SK-N-SH (cell line): ENCODE measurements around the gene TARS3. TPM values are rescaled to one million over a fixed set of nuclear protein-coding genes. Genes with fewer than 3 reads are reported as not detected.

Experiments
- CTCF ChIP-seq: fragments of 200-600 bp; sonication (generic); IDR thresholded peaks from 2 replicates; pipeline ENCODE4 v1.6.1; 2017; ENCODE audit warnings: antibody characterized with exemption, mild to moderate bottlenecking, moderate library complexity
- ELF1 ChIP-seq: IDR thresholded peaks from 2 replicates; pipeline ENCODE4 v1.4.0; 2012
- FOXJ3 ChIP-seq: sonication (generic); formaldehyde crosslinking; IDR thresholded peaks from 2 replicates; pipeline ENCODE4 v1.5.1; 2020; ENCODE audit warnings: mild to moderate bottlenecking, missing genetic modification reagents
- GABPA ChIP-seq: IDR thresholded peaks from 2 replicates; pipeline ENCODE4 v1.4.0; 2012; ENCODE audit warnings: low read depth, mild to moderate bottlenecking
- IRF3 ChIP-seq: fragments of 150-350 bp; IDR thresholded peaks from 2 replicates; pipeline ENCODE4 v1.6.1; 2016; ENCODE audit warnings: mild to moderate bottlenecking, low read depth, low read length
- MAX ChIP-seq: IDR thresholded peaks from 2 replicates; pipeline ENCODE4 v1.4.0; 2012; ENCODE audit warnings: low read depth
- MEF2A ChIP-seq: IDR thresholded peaks from 2 replicates; pipeline ENCODE4 v1.4.0; 2012; ENCODE audit warnings: low read depth, borderline replicate concordance
- MXI1 ChIP-seq: IDR thresholded peaks from 2 replicates; pipeline ENCODE4 v1.6.1; 2012; ENCODE audit warnings: mild to moderate bottlenecking, low read depth, low read length, improper control_type of control experiment
- POLR2AphosphoS5 ChIP-seq: IDR thresholded peaks from 2 replicates; pipeline ENCODE4 v1.6.1; 2012; ENCODE audit warnings: low read depth, low read length
- RAD21 ChIP-seq: IDR thresholded peaks from 2 replicates; pipeline ENCODE4 v1.6.1; 2012; ENCODE audit warnings: mild to moderate bottlenecking, low read length
- RCOR1 ChIP-seq: fragments of 150-350 bp; IDR thresholded peaks from 2 replicates; pipeline ENCODE4 v1.6.1; 2017; ENCODE audit warnings: antibody characterized with exemption, low read length
- TEAD4 ChIP-seq: IDR thresholded peaks from 2 replicates; pipeline ENCODE4 v1.4.0; 2012; ENCODE audit warnings: mild to moderate bottlenecking, borderline replicate concordance; ENCODE audit not compliant: insufficient read depth
- ZBTB33 ChIP-seq: IDR thresholded peaks from 2 replicates; pipeline ENCODE4 v1.4.0; 2012; ENCODE audit warnings: low read depth, borderline replicate concordance
- polyA plus RNA-seq, 3 experiments: library from polyadenylated mRNA; depleted of rRNA; stranded (reverse); fragments of >200 nt; gene quantifications; 2 replicates each; pipeline ENCODE4 v1.2.3, GENCODE V29; 2012
- TF ChIP-seq, protein P1 (sequence below): IDR thresholded peaks from 2 replicates; pipeline ENCODE4 v1.6.1; 2012; ENCODE audit warnings: mild to moderate bottlenecking, low read depth, low read length, moderate library complexity
- TF ChIP-seq, protein P2 (sequence below): IDR thresholded peaks from 2 replicates; pipeline ENCODE4 v1.4.0; 2012; ENCODE audit warnings: low read depth, borderline replicate concordance

Gene TARS3
- polyA plus RNA-seq, 1 of the 3 experiments (the other 2 are of a cell fraction): 3.5 TPM

DNA sequence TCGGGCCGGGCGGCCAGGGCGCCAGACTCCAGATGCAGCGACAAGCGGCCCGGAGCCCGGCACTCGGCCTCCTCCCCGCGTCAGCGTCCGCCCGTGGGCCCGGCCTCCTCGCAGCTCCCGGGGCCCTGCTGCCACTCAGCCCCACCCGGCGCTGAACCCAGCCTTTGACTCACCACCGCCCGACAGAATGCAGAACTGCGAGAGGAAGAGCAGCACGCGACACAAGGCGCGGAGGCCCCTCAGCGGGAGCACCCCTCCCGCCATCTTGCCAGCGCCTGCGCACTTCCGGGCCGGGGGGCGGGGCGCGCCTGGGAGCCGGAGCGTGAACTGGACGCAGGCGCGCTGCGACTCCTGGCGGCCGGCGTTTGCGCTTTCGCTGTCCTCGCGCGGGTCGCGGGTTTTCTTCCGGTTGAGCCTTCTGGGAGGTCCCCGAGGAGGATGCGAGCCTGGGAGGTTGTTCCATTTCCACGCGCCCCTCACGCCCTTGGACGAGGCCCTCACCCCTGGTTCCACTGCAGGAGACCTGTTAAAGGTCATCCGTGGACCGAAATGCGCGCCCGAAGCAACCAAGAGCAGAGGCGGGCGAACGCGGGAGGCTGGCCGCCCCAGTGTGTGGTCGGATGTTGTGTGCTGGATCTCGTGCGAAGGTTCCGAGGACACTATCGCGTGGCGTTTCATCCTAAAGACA is 72.0 kb downstream of the TARS3 start, which contains the start of gene TM2D3 (continued):
- no peak for TF ChIP-seq IRF3
- peak; percentile 32; the same call in 1 of the 2 replicates for TF ChIP-seq RAD21
- TF ChIP-seq ZBTB33: peak; percentile 75; the same call in 1 of the 2 replicates
- TF ChIP-seq ELF1: peak; percentile 81
- peak; percentile 89 for TF ChIP-seq MXI1
- no peak for TF ChIP-seq MEF2A
- TF ChIP-seq, protein P1, sequence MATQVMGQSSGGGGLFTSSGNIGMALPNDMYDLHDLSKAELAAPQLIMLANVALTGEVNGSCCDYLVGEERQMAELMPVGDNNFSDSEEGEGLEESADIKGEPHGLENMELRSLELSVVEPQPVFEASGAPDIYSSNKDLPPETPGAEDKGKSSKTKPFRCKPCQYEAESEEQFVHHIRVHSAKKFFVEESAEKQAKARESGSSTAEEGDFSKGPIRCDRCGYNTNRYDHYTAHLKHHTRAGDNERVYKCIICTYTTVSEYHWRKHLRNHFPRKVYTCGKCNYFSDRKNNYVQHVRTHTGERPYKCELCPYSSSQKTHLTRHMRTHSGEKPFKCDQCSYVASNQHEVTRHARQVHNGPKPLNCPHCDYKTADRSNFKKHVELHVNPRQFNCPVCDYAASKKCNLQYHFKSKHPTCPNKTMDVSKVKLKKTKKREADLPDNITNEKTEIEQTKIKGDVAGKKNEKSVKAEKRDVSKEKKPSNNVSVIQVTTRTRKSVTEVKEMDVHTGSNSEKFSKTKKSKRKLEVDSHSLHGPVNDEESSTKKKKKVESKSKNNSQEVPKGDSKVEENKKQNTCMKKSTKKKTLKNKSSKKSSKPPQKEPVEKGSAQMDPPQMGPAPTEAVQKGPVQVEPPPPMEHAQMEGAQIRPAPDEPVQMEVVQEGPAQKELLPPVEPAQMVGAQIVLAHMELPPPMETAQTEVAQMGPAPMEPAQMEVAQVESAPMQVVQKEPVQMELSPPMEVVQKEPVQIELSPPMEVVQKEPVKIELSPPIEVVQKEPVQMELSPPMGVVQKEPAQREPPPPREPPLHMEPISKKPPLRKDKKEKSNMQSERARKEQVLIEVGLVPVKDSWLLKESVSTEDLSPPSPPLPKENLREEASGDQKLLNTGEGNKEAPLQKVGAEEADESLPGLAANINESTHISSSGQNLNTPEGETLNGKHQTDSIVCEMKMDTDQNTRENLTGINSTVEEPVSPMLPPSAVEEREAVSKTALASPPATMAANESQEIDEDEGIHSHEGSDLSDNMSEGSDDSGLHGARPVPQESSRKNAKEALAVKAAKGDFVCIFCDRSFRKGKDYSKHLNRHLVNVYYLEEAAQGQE: peak; percentile 11; the same call in 1 of the 2 replicates
- TF ChIP-seq TEAD4: 0 out of 2 replicates have a peak, but pooled peaks have one; percentile 28
- TF ChIP-seq, protein P2, sequence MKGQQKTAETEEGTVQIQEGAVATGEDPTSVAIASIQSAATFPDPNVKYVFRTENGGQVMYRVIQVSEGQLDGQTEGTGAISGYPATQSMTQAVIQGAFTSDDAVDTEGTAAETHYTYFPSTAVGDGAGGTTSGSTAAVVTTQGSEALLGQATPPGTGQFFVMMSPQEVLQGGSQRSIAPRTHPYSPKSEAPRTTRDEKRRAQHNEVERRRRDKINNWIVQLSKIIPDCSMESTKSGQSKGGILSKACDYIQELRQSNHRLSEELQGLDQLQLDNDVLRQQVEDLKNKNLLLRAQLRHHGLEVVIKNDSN: no peak
- TF ChIP-seq POLR2AphosphoS5: peak; percentile 83
- peak; percentile 81 for TF ChIP-seq GABPA
- TF ChIP-seq RCOR1: no peak
- TF ChIP-seq CTCF: peak; percentile 61
- no peak; the same call in 1 of the 2 replicates for TF ChIP-seq FOXJ3
- TF ChIP-seq MAX: peak; percentile 93
